Occipital lobe (tissue), 2 donors: ENCODE data around the gene FBXL22. TPM values are rescaled to one million over a fixed set of nuclear protein-coding genes. Genes with fewer than 3 reads are reported as not detected.
"Not testable (repeated sequence)": the region's sequence is repeated elsewhere in the genome, so short reads cannot be mapped to it uniquely, and the experiment has no call there.

ENCODE experiments used
- DNase-seq: peaks from one replicate; lab custom pipeline; 2025; lab: John Stamatoyannopoulos, UW
- total RNA-seq: library from RNA; depleted of rRNA; stranded (reverse); fragments of >200 nt; gene quantifications from one replicate; pipeline ENCODE4 v1.2.3, GENCODE V29; 2014

Gene FBXL22
- total RNA-seq, 1 donor from 2014 or later, result 0.47 TPM

- no peak for DNase-seq
Measured at GRCh38 chr15:63611177-63611576, 14.0 kb downstream of the FBXL22 start.

GRCh38 chr15:63612300-63612699, 15.1 kb downstream of the FBXL22 start:
- peak; percentile 61 for DNase-seq

GRCh38 chr15:63615935-63616334, 18.7 kb downstream of the FBXL22 start:
- DNase-seq, result no peak

- DNase-seq, result not testable (repeated sequence)
Measured at GRCh38 chr15:63617147-63617546, 20.0 kb downstream of the FBXL22 start.

- DNase-seq, result not testable (repeated sequence)
Measured at GRCh38 chr15:63617627-63618026, 20.4 kb downstream of the FBXL22 start.

- DNase-seq, result not testable (repeated sequence)
Measured at GRCh38 chr15:63620760-63621159, 23.6 kb downstream of the FBXL22 start.

GRCh38 chr15:63623232-63623969, 26.2 kb downstream of the FBXL22 start:
- DNase-seq, result no peak

- no peak for DNase-seq
Measured at GRCh38 chr15:63626955-63627354, 29.8 kb downstream of the FBXL22 start.

- no peak for DNase-seq
Measured at GRCh38 chr15:63628123-63628822, 31.1 kb downstream of the FBXL22 start.

GRCh38 chr15:63630036-63630751, 33.0 kb downstream of the FBXL22 start:
- no peak for DNase-seq

GRCh38 chr15:63633312-63633711, 36.1 kb downstream of the FBXL22 start:
- no peak for DNase-seq

- DNase-seq, result no peak
Measured at GRCh38 chr15:63634154-63634553, 37.0 kb downstream of the FBXL22 start.

GRCh38 chr15:63636518-63637061, 39.4 kb downstream of the FBXL22 start:
- no peak for DNase-seq

- DNase-seq, result no peak
Measured at GRCh38 chr15:63638839-63639238, 41.7 kb downstream of the FBXL22 start.

GRCh38 chr15:63640146-63640545, 43.0 kb downstream of the FBXL22 start:
- DNase-seq, result no peak

Other genes starting within 250 kb of the FBXL22 start
- gene CA12, start 215.5 kb upstream of the FBXL22 start, total RNA-seq, result 8.7 TPM
- gene USP3, start 92.8 kb upstream of the FBXL22 start, total RNA-seq, result 86.4 TPM
- 275 TPM for gene HERC1, start 236.6 kb downstream of the FBXL22 start, total RNA-seq